ENCODE measurements around the gene AOPEP.

AOPEP gene

GRCh38 chr9:95130484-95130883 is 404.0 kb downstream of the AOPEP start:
- DNase-seq: no peak

- DNase-seq: no peak
These were observed 404.8 kb downstream of the AOPEP start for GRCh38 chr9:95131023-95131943.

- no peak for DNase-seq
These were observed 406.1 kb downstream of the AOPEP start for GRCh38 chr9:95132366-95133324.

GRCh38 chr9:95133325-95133705 is 406.8 kb downstream of the AOPEP start:
- DNase-seq: no peak

GRCh38 chr9:95134457-95134881 is 408.0 kb downstream of the AOPEP start:
- no peak for DNase-seq

GRCh38 chr9:95135756-95136155 is 409.3 kb downstream of the AOPEP start:
- no peak for DNase-seq

Measured in GF-D8 (cell line).